Heart left ventricle (tissue), 13 donors: ENCODE measurements around the gene CTU1.

Experiments used
- CTCF ChIP-seq, 12 donors: fragments of 200-600 bp; sonication (generic) in 4 of 12; IDR thresholded peaks; one replicate each; pipeline versions ENCODE4 v1.5.0 to v1.8.0; 2018 to 2022; ENCODE audit warnings: antibody characterized with exemption in 12 of 12, mild to moderate bottlenecking in 5 of 12
- POLR2A ChIP-seq, 2 donors: fragments of 450-650 bp; IDR thresholded peaks; one replicate each; pipeline ENCODE4 v1.6.1; 2017; ENCODE audit warnings: antibody characterized with exemption in 2 of 2, mild to moderate bottlenecking in 2 of 2, moderate library complexity in 2 of 2
- donor health status: ischemic (EF 13 %, LVEDD 7.1; RV severe dilation, severe dysfunction).
- donor health status: DM: no; HTN: yes; CAD: no.
- donor health status: DM: no; HTN: no; CAD: no.
- donor health status: ischemic (EF 25% LVEDD 6.9; RV normal size, moderate dysfunction).
- donor health status: ischemic (EF 25% LVEDD 5.7; RV mildly dilated, moderate dysfunction).
- donor health status: ischemic (EF 35%, LVEDD 5.7; RV mildly dilated, moderate dysfunction).
- donor health status: nonischemic (EF 11% LVEDD 7.7; RV severe dilation, severe dysfunction).
- donor health status: DM: yes; HTN: yes; CAD: no.
- donor health status: PGD.
- donor health status: ischemic (EF 29% LVEDD 5.4; RV normal size, mild dysfunction).
- donor health status: nonischemic (EF 23%, LVEDD 6.1; RV moderate dilation, normal function).

DNA sequence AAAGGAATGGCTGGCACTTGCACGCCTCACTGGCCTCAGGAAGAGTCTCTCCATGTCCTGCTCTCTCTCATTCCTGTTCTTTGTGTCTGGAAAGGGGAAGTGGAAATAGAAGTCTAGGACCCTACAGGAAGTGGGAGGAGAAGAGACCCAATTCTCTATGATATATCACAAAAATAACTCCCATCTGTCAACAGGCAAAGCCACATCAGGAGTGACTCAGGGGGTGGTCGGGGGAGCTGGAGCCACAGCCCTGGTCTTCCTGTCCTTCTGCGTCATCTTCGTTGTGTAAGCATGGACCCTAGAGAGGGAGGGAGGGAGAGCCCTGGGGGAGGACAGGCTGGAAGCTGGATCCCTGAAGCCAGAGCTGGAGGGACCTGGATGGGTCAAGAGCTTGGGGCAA is 19.5 kb upstream of the CTU1 start:
- no peak for TF ChIP-seq POLR2A (IDR thresholded peaks at IDR 0.05)
- no peak for TF ChIP-seq CTCF (IDR thresholded peaks at IDR 0.05)
